Neural crest cell (in vitro differentiated cells): ENCODE data around the gene HMX3. TPM values are rescaled to one million over a fixed set of nuclear protein-coding genes. Genes with fewer than 3 reads are reported as not detected.

Experiments used
- DNase-seq: peaks from one replicate; pipeline ENCODE4 v3.0.0; 2021; ENCODE audit warnings: low read depth, mixed read lengths, low spot score
- H3K27ac Mint-ChIP-seq: one replicate; pipeline ENCODE4 v1.8.0; 2021; ENCODE audit warnings: mild to moderate bottlenecking, mixed read lengths; ENCODE audit not compliant: unreplicated experiment
- H3K27me3 Mint-ChIP-seq: 2 replicates; pipeline ENCODE4 v1.8.0; 2021; ENCODE audit warnings: low read depth, mild to moderate bottlenecking, mixed read lengths
- H3K36me3 Mint-ChIP-seq: 2 replicates; pipeline ENCODE4 v1.8.0; 2021; ENCODE audit warnings: low read depth, mild to moderate bottlenecking, mixed read lengths
- H3K4me1 Mint-ChIP-seq: 2 replicates; pipeline ENCODE4 v1.8.0; 2021; ENCODE audit warnings: mixed read lengths
- H3K4me3 Mint-ChIP-seq: one replicate; pipeline ENCODE4 v1.8.0; 2021; ENCODE audit warnings: mild to moderate bottlenecking, mixed read lengths
- H3K9me3 Mint-ChIP-seq: 2 replicates; pipeline ENCODE4 v1.8.0; 2021; ENCODE audit warnings: mixed read lengths
- CTCF ChIP-seq: fragments of 200-600 bp; sonication (generic); conservative IDR thresholded peaks from 2 replicates; pipeline ENCODE4 v1.5.0; 2021; ENCODE audit warnings: antibody characterized with exemption, mild to moderate bottlenecking
- total RNA-seq: library from RNA; stranded (reverse); gene quantifications from 2 replicates; pipeline ENCODE4 v1.2.1, GENCODE V29; 2021

Gene HMX3
- total RNA-seq, 1 donor from 2014 or later: not detected

DNA sequence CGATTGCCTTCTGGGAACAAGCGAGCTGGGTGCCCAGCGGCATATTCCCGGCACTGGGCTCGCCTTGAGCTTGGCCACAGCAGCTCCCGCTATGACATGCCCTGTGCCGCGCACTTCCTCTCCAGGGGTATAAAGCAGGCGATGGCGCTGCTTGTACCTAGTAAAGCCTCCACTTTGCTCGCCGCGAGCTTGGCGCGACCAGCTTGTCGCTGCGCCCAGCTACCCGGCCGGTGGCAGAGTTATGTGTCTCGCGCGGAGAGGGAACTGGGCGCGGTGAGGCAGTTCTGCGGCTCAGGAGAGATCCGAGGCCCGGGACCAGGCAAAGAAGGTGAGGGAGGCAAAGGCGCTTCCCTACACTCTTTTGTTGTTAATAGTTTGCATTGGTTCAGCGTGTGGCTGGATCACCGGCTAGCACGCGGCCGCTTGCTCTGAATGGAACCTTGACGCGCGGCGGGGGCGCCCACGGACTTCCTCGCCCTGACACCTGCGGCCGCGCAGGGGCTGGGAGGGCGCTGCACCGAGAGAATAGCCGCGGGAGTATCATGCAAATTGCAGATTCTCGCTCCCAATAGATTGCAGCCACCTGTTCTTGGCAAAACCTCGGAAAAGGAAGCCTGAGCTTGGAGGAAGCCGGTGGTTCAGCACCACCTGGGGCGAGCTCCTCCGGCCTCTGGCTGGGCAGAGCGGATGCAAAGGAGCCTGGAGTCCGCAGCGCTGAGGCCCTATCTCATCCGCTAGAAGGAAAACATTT is 15.4 kb downstream of the HMX3 start:
- H3K27me3 Mint-ChIP-seq: peaks cover 75% of the 10 kb centered on the region
- H3K36me3 Mint-ChIP-seq: peaks cover 2% of the 10 kb centered on the region
- peak overlapping the region; percentile 66 for H3K4me3 Mint-ChIP-seq
- no peak for TF ChIP-seq CTCF
- DNase-seq: no peak
- no peak overlapping the region for H3K27ac Mint-ChIP-seq
- no peaks in the 10 kb centered on the region for H3K9me3 Mint-ChIP-seq
- H3K4me1 Mint-ChIP-seq: peaks cover 33% of the 10 kb centered on the region

DNA sequence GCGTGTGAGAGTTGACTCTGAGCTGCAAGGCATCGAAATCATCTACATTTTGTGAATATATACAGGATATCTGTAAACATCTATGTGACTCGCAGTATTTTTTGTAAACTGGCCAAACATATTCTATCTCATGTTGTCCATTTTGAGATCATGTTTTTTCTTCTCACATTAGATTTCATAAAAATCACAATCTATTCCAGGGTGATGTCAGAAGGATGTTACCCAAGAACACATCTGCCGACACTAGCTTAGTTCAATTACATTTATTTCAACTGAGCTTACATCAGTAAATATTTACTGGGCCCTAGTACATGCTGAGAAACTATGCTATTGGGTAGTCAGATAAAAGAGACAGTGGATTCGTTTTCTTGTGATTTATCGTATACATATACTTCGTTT is 16.0 kb downstream of the HMX3 start:
- Mint-ChIP-seq H3K4me1 (peaks cover 34% of the 10 kb centered on the region), H3K36me3 (peaks cover 4% of the 10 kb centered on the region), H3K27me3 (peaks cover 70% of the 10 kb centered on the region), H3K4me3 (peak overlapping the region; percentile 66), H3K27ac (no peak overlapping the region), H3K9me3 (no peaks in the 10 kb centered on the region)
- no peak for TF ChIP-seq CTCF
- DNase-seq: no peak

DNA sequence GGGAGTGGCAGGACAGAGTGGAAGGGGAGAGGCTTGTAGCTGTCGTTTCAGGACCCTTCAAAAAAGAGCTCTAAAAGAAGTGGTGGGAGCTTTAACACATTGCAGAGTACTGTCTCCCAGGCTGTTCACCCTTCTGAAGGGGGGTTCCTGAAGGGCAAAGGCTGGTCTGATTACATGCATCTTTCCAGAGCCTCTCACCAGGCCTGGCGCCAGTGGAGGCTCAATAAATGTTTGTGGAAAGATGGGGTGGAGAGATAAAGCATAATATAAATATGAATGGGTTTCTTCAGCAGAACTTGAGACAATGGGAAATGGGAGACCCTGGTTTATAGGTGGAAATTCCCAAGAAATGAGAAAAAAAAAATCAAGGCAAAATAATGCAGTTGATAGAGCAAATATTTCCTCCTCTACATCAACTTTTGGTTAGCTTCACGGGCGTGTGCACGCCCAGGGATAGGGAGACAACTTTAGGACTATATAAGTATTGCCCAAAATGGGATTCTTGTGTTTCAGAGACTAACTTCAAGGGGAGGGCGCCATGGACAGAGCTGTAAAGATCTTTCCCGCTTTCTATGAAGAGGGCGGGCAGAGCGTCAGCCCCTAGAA is 17.8 kb downstream of the HMX3 start:
- TF ChIP-seq CTCF: no peak
- H3K27ac Mint-ChIP-seq: no peak overlapping the region

GRCh38 chr10:123154092-123154710 is 18.4 kb downstream of the HMX3 start, which contains the start of gene BUB3:
BUB3 (plus strand) TSS chr10:123154402; CDS start chr10:123154918, 516 bp downstream.
- Mint-ChIP-seq H3K27ac (peak within 1 kb of the TSS; percentile 99), H3K36me3 (peaks cover 15% of the 10 kb centered on the region), H3K27me3 (peaks cover 48% of the 10 kb centered on the region), H3K4me1 (peaks cover 44% of the 10 kb centered on the region), H3K9me3 (no peaks in the 10 kb centered on the region), H3K4me3 (peak within 1 kb of the TSS; percentile 99)
- TF ChIP-seq CTCF: peak; percentile 16
- peak; percentile 88 for DNase-seq

More for the DNA sequence above, 17.8 kb downstream of the HMX3 start:
- H3K27me3 Mint-ChIP-seq: peaks cover 54% of the 10 kb centered on the region
- peak overlapping the region; percentile 99 for H3K4me3 Mint-ChIP-seq
- peaks cover 15% of the 10 kb centered on the region for H3K36me3 Mint-ChIP-seq
- H3K4me1 Mint-ChIP-seq: peaks cover 45% of the 10 kb centered on the region
- no peak for DNase-seq
- no peaks in the 10 kb centered on the region for H3K9me3 Mint-ChIP-seq

DNA sequence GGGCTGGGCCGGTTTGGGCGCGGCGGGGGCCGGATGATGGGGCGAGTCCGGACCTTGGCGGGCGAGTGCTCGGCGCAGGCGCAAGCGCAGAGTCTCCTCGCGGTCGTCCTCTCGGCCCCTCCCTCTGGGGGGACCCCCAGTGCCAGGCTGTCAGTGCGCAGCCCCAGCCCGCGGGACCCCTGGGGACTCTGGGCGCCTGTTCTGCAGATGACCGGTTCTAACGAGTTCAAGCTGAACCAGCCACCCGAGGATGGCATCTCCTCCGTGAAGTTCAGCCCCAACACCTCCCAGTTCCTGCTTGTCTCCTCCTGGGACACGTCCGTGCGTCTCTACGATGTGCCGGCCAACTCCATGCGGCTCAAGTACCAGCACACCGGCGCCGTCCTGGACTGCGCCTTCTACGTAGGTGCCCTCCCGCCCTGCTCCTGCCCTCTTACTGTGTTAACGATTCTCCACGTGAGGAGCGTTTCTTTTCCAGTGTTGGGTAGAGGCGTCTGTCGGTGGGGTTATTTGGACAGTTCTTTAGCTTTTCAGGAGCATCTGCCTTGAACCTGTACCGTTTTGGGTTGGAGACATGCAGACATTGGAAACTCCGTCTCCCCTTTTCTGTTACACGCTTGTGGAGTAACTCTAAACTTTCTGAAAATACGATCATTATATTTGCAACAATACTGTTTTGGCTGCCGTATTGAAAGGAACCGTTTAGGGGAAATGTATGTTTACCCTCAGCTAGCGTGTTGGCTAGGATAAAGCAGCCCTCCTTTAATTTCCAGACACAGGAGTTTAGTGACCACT is 19.1 kb downstream of the HMX3 start:
- Mint-ChIP-seq H3K4me1 (peaks cover 44% of the 10 kb centered on the region), H3K9me3 (no peaks in the 10 kb centered on the region), H3K27ac (peak overlapping the region; percentile 99), H3K36me3 (peaks cover 15% of the 10 kb centered on the region), H3K27me3 (peaks cover 42% of the 10 kb centered on the region), H3K4me3 (peak overlapping the region; percentile 99)
- DNase-seq: no peak
- TF ChIP-seq CTCF: peak; percentile 2
